IPS DF 6.9 (cell line): Measurements from ENCODE around the gene ORC2.
A peak's percentile ranks its signal among the peaks of the same experiment; 100 is the strongest.
"Not testable (repeated sequence)": the region's sequence is repeated elsewhere in the genome, so short reads cannot be mapped to it uniquely, and the experiment has no call there.

Source experiments
- DNase-seq: peaks from one replicate; pipeline ENCODE4 v3.0.0-alpha.2; 2013; ENCODE audit warnings: low read depth, low spot score
- H3K27ac ChIP-seq: one replicate; pipeline ENCODE4 v1.5.1; 2013; ENCODE audit warnings: low read length, control low read depth
- H3K27me3 ChIP-seq: 2 replicates; pipeline ENCODE4 v1.6.1; 2013; ENCODE audit warnings: mild to moderate bottlenecking, low read length; ENCODE audit not compliant: control insufficient read depth, insufficient read depth
- H3K36me3 ChIP-seq: 2 replicates; pipeline ENCODE4 v1.6.1; 2013; ENCODE audit warnings: low read length; ENCODE audit not compliant: control insufficient read depth, insufficient read depth
- H3K4me1 ChIP-seq: 2 replicates; pipeline ENCODE4 v1.6.1; 2013; ENCODE audit warnings: low read length; ENCODE audit not compliant: control insufficient read depth, insufficient read depth
- H3K4me3 ChIP-seq: 2 replicates; pipeline ENCODE4 v1.5.1; 2013; ENCODE audit warnings: mild to moderate bottlenecking, low read length
- H3K9me3 ChIP-seq: 2 replicates; pipeline ENCODE4 v1.6.1; 2013; ENCODE audit warnings: low read length, inconsistent platforms; ENCODE audit not compliant: control insufficient read depth, insufficient read depth
- WGBS: extraction: QIAGEN DNeasy Blood & Tissue Kit; methylation state at CpG from one replicate; pipeline ENCODE4 v1.1.7; 2013; ENCODE audit warnings: mixed read lengths, missing lambda C conversion rate; ENCODE audit not compliant: insufficient read length, insufficient coverage; 5-methylcytosine and 5-hydroxymethylcytosine counted together

The ORC2 gene

DNA sequence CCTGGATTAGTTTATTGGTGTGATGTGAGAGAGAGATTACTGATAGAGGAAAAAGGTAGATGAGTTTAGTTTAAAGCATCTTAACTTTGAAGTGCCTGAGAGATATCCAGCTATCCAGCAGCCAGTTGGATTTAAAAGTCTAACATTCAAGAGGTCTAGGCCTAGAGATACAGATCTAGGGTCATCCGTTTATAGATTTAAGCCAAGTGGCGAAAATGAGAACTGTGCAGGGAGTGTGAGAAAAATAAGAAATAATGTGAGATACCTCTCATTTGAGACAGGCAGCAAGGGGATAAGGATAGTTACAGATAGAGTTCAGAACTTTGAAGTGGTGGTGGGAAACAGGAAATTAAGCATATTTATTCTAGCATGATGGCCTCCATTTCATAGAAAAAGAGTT lies 5.3 kb upstream of the ORC2 start:
- Histone ChIP-seq H3K27ac (no peak overlapping the region), H3K36me3 (no peaks in the 10 kb centered on the region; the same call in 1 of the 2 replicates), H3K4me1 (no peaks in the 10 kb centered on the region), H3K4me3 (no peak overlapping the region), H3K27me3 (no peaks in the 10 kb centered on the region), H3K9me3 (no peaks in the 10 kb centered on the region)
- no peak for DNase-seq
- WGBS = no CpG with 5 or more reads among the region's 2 CpGs

DNA sequence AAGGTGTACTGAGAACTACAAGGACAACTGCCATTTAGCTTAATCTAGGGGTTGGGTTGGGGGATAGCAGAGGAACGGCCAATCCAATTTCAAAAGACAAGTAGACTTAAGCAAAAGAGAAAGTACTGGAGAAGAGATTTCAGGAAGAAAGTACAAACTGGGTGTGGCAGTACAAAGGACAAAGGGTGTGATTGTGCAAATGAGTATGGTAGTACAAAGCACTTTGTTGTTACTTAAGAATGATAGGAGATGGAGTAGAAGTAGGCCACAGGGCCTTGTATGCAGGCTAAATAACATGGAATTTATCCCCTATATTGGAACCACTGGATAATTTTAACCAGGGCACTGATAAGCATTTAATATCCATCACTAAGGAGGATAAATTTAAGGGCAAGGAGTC lies 4.7 kb upstream of the ORC2 start:
- WGBS = no CpG with 5 or more reads among the region's 1 CpG
- no peak overlapping the region for H3K4me3 ChIP-seq
- no peak for DNase-seq

DNA sequence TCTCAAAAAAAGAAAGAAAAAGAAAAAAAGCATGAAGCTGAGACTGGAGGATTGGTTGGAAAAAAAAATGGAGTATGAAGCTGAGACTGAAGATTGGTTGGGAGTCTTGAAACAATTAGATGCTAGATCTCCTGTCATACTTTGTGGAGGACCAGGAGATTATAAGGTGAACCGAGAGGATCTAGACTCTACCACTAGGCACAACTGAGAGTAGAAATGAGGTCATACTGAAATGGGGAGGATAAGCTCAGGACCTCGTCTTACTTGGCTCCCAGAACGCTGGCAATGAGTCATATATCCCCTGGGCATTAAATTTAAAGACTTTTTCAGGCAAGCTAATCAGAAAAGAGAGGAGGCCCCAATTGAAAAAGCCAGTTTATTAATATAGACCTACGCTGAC lies 3.3 kb upstream of the ORC2 start:
- Histone ChIP-seq H3K4me1 (no peaks in the 10 kb centered on the region), H3K27ac (no peak overlapping the region), H3K27me3 (no peaks in the 10 kb centered on the region), H3K9me3 (no peaks in the 10 kb centered on the region), H3K4me3 (no peak overlapping the region), H3K36me3 (no peaks in the 10 kb centered on the region; the same call in 1 of the 2 replicates)
- no CpG with 5 or more reads among the region's 4 CpGs for WGBS
- DNase-seq = no peak

More for the DNA sequence above, 4.7 kb upstream of the ORC2 start:
- no peaks in the 10 kb centered on the region for H3K9me3 ChIP-seq
- H3K4me1 ChIP-seq = no peaks in the 10 kb centered on the region
- no peak overlapping the region for H3K27ac ChIP-seq
- H3K36me3 ChIP-seq = no peaks in the 10 kb centered on the region; the same call in 1 of the 2 replicates
- H3K27me3 ChIP-seq = no peaks in the 10 kb centered on the region

DNA sequence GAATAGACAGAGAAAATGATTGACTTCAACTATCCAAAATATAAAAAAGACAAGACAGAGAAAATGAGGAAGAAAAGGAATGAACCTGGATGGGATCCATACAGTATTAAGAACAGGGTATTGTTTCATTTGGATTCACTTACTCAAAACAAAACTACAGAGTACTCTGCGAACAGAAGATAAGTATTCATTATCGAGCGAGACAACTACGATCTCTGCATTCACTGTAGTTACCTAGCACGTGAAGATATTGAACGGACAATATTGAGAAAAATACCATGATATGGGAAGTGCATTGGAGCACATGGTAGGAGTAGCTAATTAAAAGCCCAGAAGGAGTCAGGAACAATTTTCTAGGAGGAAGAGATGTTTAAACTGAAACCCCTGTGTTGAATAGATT lies 1.0 kb upstream of the ORC2 start:
- Histone ChIP-seq H3K4me1 (no peaks in the 10 kb centered on the region), H3K27me3 (no peaks in the 10 kb centered on the region), H3K36me3 (no peaks in the 10 kb centered on the region; the same call in 1 of the 2 replicates), H3K4me3 (peak overlapping the region; percentile 80; the same call in 1 of the 2 replicates), H3K9me3 (no peaks in the 10 kb centered on the region), H3K27ac (no peak overlapping the region)
- no CpG with 5 or more reads among the region's 6 CpGs for WGBS
- no peak for DNase-seq

DNA sequence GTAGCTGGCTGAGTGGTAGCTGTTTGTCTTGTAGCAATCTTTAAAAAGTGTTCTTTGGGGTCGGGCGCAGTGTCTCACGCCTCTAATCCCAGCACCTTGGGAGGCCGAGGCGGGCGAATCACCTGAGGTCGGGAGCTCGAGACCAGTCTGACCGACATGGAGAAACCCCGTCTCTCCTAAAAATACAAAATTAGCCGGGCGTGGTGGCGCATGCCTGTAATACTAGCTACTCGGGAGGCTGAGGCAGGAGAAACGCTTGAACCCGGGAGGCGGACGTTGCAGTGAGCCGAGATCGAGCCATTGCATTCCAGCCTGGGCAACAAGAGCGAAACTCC lies 425 bp upstream of the ORC2 start:
- not testable (repeated sequence) for H3K9me3 ChIP-seq, H3K27me3 ChIP-seq, H3K27ac ChIP-seq, DNase-seq, H3K36me3 ChIP-seq, H3K4me1 ChIP-seq
- no CpG with 5 or more reads among the region's 21 CpGs for WGBS
- peak overlapping the region; percentile 80 for H3K4me3 ChIP-seq

DNA sequence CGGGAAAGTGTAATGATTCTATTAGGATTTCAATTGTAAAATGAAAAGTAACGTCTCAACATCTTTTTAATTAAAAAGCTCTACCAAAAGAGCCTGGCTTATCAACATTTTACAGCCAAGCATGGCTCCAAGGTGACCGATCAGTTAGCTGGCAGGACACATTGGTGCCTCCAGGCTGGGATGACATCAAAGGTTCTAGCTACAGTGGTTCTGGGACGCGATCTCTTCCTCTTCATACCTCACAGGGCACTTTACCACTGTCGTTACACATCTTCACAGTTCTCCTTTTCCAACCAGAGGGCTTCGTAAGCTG lies 693 bp downstream of the ORC2 start:
- DNase-seq = no peak
- WGBS = no CpG with 5 or more reads among the region's 7 CpGs
- no peaks in the 10 kb centered on the region for H3K9me3 ChIP-seq
- H3K4me3 ChIP-seq = peak overlapping the region; percentile 80; the same call in 1 of the 2 replicates
- H3K36me3 ChIP-seq = no peaks in the 10 kb centered on the region; the same call in 1 of the 2 replicates
- H3K4me1 ChIP-seq = no peaks in the 10 kb centered on the region
- no peaks in the 10 kb centered on the region for H3K27me3 ChIP-seq
- no peak overlapping the region for H3K27ac ChIP-seq

DNA sequence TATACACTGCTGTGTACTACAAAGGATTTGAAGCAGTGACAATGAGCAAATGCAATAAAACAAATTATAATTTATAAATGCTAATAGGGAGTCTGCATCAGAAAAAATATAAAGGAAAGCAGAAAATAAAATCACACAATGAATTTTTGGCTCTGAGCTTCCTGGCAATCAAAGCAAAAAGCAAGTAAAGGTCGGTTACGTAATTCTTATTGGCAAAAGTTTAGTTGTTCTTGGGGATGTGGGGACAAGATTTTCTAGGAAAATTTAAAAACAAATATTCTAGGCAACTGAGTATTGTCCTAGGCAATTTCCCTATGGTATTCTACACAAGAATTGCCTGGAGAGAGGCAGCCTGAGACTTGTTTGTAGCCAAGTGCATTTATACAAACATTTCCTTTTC lies 1.8 kb downstream of the ORC2 start:
- H3K9me3 ChIP-seq = no peaks in the 10 kb centered on the region
- no peak for DNase-seq
- H3K27me3 ChIP-seq = no peaks in the 10 kb centered on the region
- H3K4me3 ChIP-seq = no peak overlapping the region
- H3K4me1 ChIP-seq = no peaks in the 10 kb centered on the region
- peaks cover 3% of the 10 kb centered on the region; the same call in 1 of the 2 replicates for H3K36me3 ChIP-seq
- no CpG with 5 or more reads among the region's 2 CpGs for WGBS
- H3K27ac ChIP-seq = no peak overlapping the region

DNA sequence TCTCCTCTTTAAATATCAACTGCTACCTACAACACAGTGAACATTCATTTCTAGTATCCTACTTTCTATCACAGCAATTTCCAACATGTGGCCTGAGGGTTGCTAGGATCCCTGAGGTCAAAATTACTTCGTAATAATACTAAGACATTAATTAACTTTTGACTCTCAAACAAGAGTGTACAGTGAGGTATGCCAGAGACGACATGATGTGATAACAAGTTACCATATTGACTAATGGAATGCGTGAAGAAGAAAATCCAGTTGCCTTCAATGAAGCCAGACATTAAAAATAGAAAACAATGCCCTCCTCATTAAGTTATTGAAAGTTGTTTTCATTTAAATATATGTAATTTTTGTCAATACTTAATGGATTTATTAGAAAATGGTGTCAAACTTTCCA lies 13.1 kb downstream of the ORC2 start:
- no peak for DNase-seq
- H3K4me1 ChIP-seq = no peaks in the 10 kb centered on the region
- no peaks in the 10 kb centered on the region for H3K9me3 ChIP-seq
- WGBS = no CpG with 5 or more reads among the region's 3 CpGs
- H3K36me3 ChIP-seq = peaks cover 4% of the 10 kb centered on the region; the same call in 1 of the 2 replicates
- H3K27me3 ChIP-seq = no peaks in the 10 kb centered on the region
- H3K4me3 ChIP-seq = no peak overlapping the region
- H3K27ac ChIP-seq = no peak overlapping the region

DNA sequence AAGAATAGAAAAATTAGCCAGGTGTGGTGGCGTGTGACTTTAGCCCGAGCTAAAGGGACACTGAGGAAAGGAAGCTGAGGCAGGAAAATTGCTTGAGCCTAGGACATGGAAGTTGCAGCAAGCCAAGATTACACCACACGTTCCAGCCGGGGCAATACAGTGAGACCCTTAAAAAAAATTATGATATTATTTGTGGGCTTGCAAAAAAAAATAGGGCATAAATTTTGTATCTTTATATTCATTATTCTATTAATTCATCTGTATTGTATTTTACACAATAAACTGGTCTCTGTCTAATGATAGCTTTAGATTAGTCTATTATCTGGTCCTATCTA lies 18.1 kb downstream of the ORC2 start:
- Histone ChIP-seq H3K36me3 (peaks cover 5% of the 10 kb centered on the region; the same call in 1 of the 2 replicates), H3K27ac (no peak overlapping the region), H3K27me3 (no peaks in the 10 kb centered on the region), H3K4me3 (no peak overlapping the region), H3K4me1 (no peaks in the 10 kb centered on the region), H3K9me3 (no peaks in the 10 kb centered on the region)
- no CpG with 5 or more reads among the region's 4 CpGs for WGBS
- DNase-seq = no peak

DNA sequence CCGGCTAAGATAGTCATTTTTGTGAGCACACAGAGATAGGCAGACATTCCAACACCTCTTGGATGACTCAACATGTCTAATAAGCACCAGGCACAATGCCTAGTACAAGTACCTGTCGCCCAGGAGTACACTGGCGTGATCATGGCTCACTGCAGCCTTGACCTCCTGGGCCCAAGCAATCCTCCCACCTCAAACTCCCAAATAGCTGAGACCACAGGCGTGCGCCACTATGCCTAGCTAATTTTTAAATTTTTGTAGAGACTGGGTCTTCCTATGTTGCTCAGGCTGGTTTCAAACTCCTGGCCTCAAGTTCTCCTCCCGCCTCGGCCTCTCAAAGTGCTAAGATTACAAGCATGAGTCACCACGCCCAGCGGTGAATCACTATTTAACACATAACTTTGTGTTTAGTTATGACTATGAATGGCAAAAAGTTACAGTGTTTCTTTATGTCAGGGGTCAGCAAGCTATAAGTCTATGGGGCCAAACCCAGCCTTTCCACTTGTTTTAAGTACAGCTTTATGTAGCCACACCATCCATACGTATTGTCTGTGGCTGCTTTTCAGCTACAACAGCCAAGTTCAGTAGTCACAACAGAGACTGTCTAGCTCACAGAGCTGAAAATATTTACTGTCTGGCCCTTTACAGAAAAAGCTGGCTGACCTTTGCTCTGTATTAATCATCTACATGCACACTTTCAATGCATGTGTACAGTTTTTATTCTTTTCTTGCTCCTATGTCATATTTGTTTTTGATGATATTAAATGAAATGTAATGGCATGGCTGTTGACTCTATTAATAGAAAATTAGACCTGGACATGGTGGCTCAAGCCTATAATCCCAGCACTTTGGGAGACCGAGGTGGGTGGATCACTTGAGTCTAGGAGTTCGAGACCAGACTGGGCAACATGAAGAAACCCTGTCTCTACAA lies 18.7 kb downstream of the ORC2 start:
- no CpG with 5 or more reads among the region's 12 CpGs for WGBS
- H3K27ac ChIP-seq = no peak overlapping the region
- H3K4me1 ChIP-seq = no peaks in the 10 kb centered on the region
- H3K9me3 ChIP-seq = no peaks in the 10 kb centered on the region
- H3K36me3 ChIP-seq = peaks cover 11% of the 10 kb centered on the region; the same call in 1 of the 2 replicates
- no peaks in the 10 kb centered on the region for H3K27me3 ChIP-seq
- no peak for DNase-seq
- no peak overlapping the region for H3K4me3 ChIP-seq
